HepG2 (cell line): ENCODE measurements around the gene ABHD6. TPM values are rescaled to one million over a fixed set of nuclear protein-coding genes. Genes with fewer than 3 reads are reported as not detected.
A peak's percentile ranks its signal among the peaks of the same experiment; 100 is the strongest.

Source experiments
- CENPT ChIP-seq: sonication (generic); formaldehyde crosslinking; IDR thresholded peaks from 2 replicates; pipeline ENCODE4 v1.8.0; 2022; ENCODE audit warnings: low read depth, mild to moderate bottlenecking, moderate library complexity, missing genetic modification reagents
- ETV5 ChIP-seq: IDR thresholded peaks from 2 replicates; pipeline ENCODE4 v1.6.1; 2018; ENCODE audit warnings: missing biosample characterization, missing genetic modification reagents, inconsistent platforms, borderline replicate concordance
- ETV6 ChIP-seq: sonication (generic); formaldehyde crosslinking; conservative IDR thresholded peaks from 2 replicates; pipeline ENCODE4 v1.4.0; 2020; ENCODE audit warnings: missing genetic modification reagents
- FOSL2 ChIP-seq: sonication (generic); formaldehyde crosslinking; IDR thresholded peaks from 2 replicates; pipeline ENCODE4 v1.4.0; 2020; ENCODE audit warnings: missing genetic modification reagents
- FOXO4 ChIP-seq: sonication (generic); formaldehyde crosslinking; conservative IDR thresholded peaks from 2 replicates; pipeline ENCODE4 v1.8.1; 2023; ENCODE audit warnings: missing genetic modification reagents
- JUN ChIP-seq: sonication (generic); formaldehyde crosslinking; IDR thresholded peaks from 2 replicates; pipeline ENCODE4 v1.4.0; 2020; ENCODE audit warnings: mild to moderate bottlenecking, missing genetic modification reagents
- JUNB ChIP-seq: sonication (generic); formaldehyde crosslinking; IDR thresholded peaks from 2 replicates; pipeline ENCODE4 v1.8.0; 2022; ENCODE audit warnings: missing genetic modification reagents, mild to moderate bottlenecking, borderline replicate concordance
- MAZ ChIP-seq, 2 experiments: sonication (generic) in 1 of 2; formaldehyde crosslinking in 1 of 2; IDR thresholded peaks; 2 replicates each; pipeline versions ENCODE4 v1.5.0 to v1.6.1; 2012 to 2020; ENCODE audit warnings: low read depth in 2 of 2, mild to moderate bottlenecking in 2 of 2, borderline replicate concordance in 1 of 2, improper control_type of control experiment in 1 of 2, low read length in 1 of 2, missing genetic modification reagents in 1 of 2, moderate library complexity in 1 of 2
- MBNL3 ChIP-seq: fragments of 250-450 bp; sonication (Bioruptor Pico); conservative IDR thresholded peaks from 2 replicates; pipeline ENCODE4 v1.8.0; 2022; ENCODE audit warnings: mild to moderate bottlenecking, inconsistent platforms
- RBFOX2 ChIP-seq: fragments of 200-400 bp; formaldehyde crosslinking; IDR thresholded peaks from 2 replicates; pipeline ENCODE4 v1.6.1; 2017; ENCODE audit warnings: low read depth, mild to moderate bottlenecking, low read length
- SIX1 ChIP-seq: sonication (generic); formaldehyde crosslinking; IDR thresholded peaks from 2 replicates; pipeline ENCODE4 v1.4.0; 2020; ENCODE audit warnings: missing genetic modification reagents, borderline replicate concordance
- SKI ChIP-seq: fragments of 450-650 bp; IDR thresholded peaks from one replicate; pipeline ENCODE4 v1.6.1; 2018; ENCODE audit warnings: mild to moderate bottlenecking; ENCODE audit not compliant: partially characterized antibody
- SMAD1 ChIP-seq: sonication (generic); formaldehyde crosslinking; IDR thresholded peaks from 2 replicates; pipeline ENCODE4 v1.4.0; 2020; ENCODE audit warnings: missing genetic modification reagents, low read depth, mild to moderate bottlenecking, borderline replicate concordance
- TCF12 ChIP-seq, 2 experiments: fragments of 450-650 bp in 1 of 2; sonication (generic) in 1 of 2; formaldehyde crosslinking in 1 of 2; IDR thresholded peaks; 2 replicates each; pipeline versions ENCODE4 v1.6.1 to v1.8.0; 2017 to 2022; ENCODE audit warnings: antibody characterized with exemption in 1 of 2, mild to moderate bottlenecking in 1 of 2, missing genetic modification reagents in 1 of 2, moderate library complexity in 1 of 2
- THAP11 ChIP-seq: IDR thresholded peaks from 2 replicates; pipeline ENCODE4 v1.6.1; 2016; ENCODE audit warnings: missing biosample characterization, missing genetic modification reagents
- TP53 ChIP-seq: sonication (generic); formaldehyde crosslinking; conservative IDR thresholded peaks from 2 replicates; pipeline ENCODE4 v1.4.0; 2020; ENCODE audit warnings: missing genetic modification reagents
- ZBTB34 ChIP-seq: sonication (generic); formaldehyde crosslinking; IDR thresholded peaks from 2 replicates; pipeline ENCODE4 v1.8.0; 2022; ENCODE audit warnings: mild to moderate bottlenecking, missing genetic modification reagents
- ZNF235 ChIP-seq: sonication (generic); formaldehyde crosslinking; IDR thresholded peaks from 2 replicates; pipeline ENCODE4 v1.8.1; 2023; ENCODE audit warnings: mild to moderate bottlenecking, missing genetic modification reagents, borderline replicate concordance
- ZNF556 ChIP-seq: sonication (generic); formaldehyde crosslinking; IDR thresholded peaks from 2 replicates; pipeline ENCODE4 v1.4.0; 2020; ENCODE audit warnings: mild to moderate bottlenecking, missing genetic modification reagents, borderline replicate concordance
- ZNF589 ChIP-seq: sonication (generic); formaldehyde crosslinking; conservative IDR thresholded peaks from 2 replicates; pipeline ENCODE4 v1.8.0; 2022; ENCODE audit warnings: mild to moderate bottlenecking, moderate library complexity, missing genetic modification reagents
- polyA plus RNA-seq, 8 experiments: library from polyadenylated mRNA; depleted of rRNA in 3 of 8; stranded (reverse) in 7 of 8; unstranded in 1 of 8; fragments of >200 nt; fragmentation: Illumina TruSeq in 4 of 8; extraction: Trizol in 4 of 8; gene quantifications; 2 replicates each; pipeline versions ENCODE4 v1.2.1 to v1.2.3, GENCODE V29; 2011 to 2016; ENCODE audit warnings: low read depth in 4 of 8, missing spikeins in 1 of 8, mixed read lengths in 1 of 8; ENCODE audit not compliant: insufficient read depth in 1 of 8
- total RNA-seq, 5 experiments: library from RNA; depleted of rRNA; stranded (reverse); fragments of >200 nt; fragmentation: Illumina TruSeq; extraction: Trizol; gene quantifications; 2 replicates each; pipeline ENCODE4 v1.2.3, GENCODE V29; 2016; ENCODE audit warnings: low read depth in 1 of 5
- TF ChIP-seq, protein P1 (sequence below): sonication (generic); formaldehyde crosslinking; IDR thresholded peaks from 2 replicates; pipeline ENCODE4 v1.4.0; 2020; ENCODE audit warnings: missing genetic modification reagents

ABHD6 gene
- total and polyA plus RNA-seq, 2 of the 13 experiments (the other 11 are each of a cell fraction or from before 2014, with no cell fraction given), result 9.0 to 17.2 TPM

- TF ChIP-seq ZBTB34 (CRISPR knock-in tag) (0 out of 2 replicates have a peak, but pooled peaks have one; percentile 6), SKI (peak; percentile 39), ZNF235 (CRISPR knock-in tag) (no peak), ETV6 (CRISPR knock-in tag) (no peak), JUNB (CRISPR knock-in tag) (no peak), JUN (CRISPR knock-in tag) (no peak), ETV5 (0 out of 2 replicates have a peak, but pooled peaks have one; percentile 6), FOSL2 (no peak), FOXO4 (CRISPR knock-in tag) (0 out of 2 replicates have a peak, but pooled peaks have one; percentile 65), CENPT (CRISPR knock-in tag) (no peak), SIX1 (CRISPR knock-in tag) (no peak), MAZ (IDR thresholded peaks at IDR 0.05; ENCODE audit: borderline replicate concordance, low read depth, low read length) (no peak), MAZ (CRISPR knock-in tag; IDR thresholded peaks at IDR 0.05; ENCODE audit: low read depth) (peak; percentile 55; the same call in 1 of the 2 replicates), SMAD1 (CRISPR knock-in tag) (no peak), THAP11 (CRISPR knock-in tag) (peak; percentile 58; the same call in 1 of the 2 replicates), TP53 (CRISPR knock-in tag) (no peak), MBNL3 (CRISPR knock-in tag) (no peak), ZNF589 (no peak), RBFOX2 (peak; percentile 57), TCF12 (IDR thresholded peaks at IDR 0.05) (no peak), TCF12 (CRISPR knock-in tag; IDR thresholded peaks at IDR 0.05) (no peak), ZNF556 (0 out of 2 replicates have a peak, but pooled peaks have one; percentile 14)
- TF ChIP-seq, protein P1, sequence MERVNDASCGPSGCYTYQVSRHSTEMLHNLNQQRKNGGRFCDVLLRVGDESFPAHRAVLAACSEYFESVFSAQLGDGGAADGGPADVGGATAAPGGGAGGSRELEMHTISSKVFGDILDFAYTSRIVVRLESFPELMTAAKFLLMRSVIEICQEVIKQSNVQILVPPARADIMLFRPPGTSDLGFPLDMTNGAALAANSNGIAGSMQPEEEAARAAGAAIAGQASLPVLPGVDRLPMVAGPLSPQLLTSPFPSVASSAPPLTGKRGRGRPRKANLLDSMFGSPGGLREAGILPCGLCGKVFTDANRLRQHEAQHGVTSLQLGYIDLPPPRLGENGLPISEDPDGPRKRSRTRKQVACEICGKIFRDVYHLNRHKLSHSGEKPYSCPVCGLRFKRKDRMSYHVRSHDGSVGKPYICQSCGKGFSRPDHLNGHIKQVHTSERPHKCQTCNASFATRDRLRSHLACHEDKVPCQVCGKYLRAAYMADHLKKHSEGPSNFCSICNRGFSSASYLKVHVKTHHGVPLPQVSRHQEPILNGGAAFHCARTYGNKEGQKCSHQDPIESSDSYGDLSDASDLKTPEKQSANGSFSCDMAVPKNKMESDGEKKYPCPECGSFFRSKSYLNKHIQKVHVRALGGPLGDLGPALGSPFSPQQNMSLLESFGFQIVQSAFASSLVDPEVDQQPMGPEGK (CRISPR knock-in tag), result peak; percentile 17; the same call in 1 of the 2 replicates
These were observed at the start of gene ABHD6 (continued) for GRCh38 chr3:58237238-58237940.
